HCT116 (cell line): ENCODE measurements around the gene CUX1.

Experiments used
- CTCF ChIP-seq, 3 experiments: fragments of 200-600 bp in 1 of 3; sonication (generic) in 1 of 3; IDR thresholded peaks in 2 of 3; conservative IDR thresholded peaks in 1 of 3; 2 replicates each; pipeline ENCODE4 v1.5.1; 2012 to 2017; ENCODE audit warnings: low read depth in 2 of 3, low read length in 2 of 3, antibody characterized with exemption in 1 of 3, borderline replicate concordance in 1 of 3, control low read depth in 1 of 3, mild to moderate bottlenecking in 1 of 3, mixed read lengths in 1 of 3, mixed run types in 1 of 3, moderate library complexity in 1 of 3; ENCODE audit not compliant: insufficient read depth in 1 of 3
- EZH2 ChIP-seq: fragments of 200-600 bp; sonication (generic); IDR thresholded peaks from 2 replicates; pipeline ENCODE4 v1.6.1; 2017; ENCODE audit warnings: antibody characterized with exemption, mixed run types
- MAX ChIP-seq: IDR thresholded peaks from 2 replicates; pipeline ENCODE4 v1.6.1; 2012
- POLR2A ChIP-seq: IDR thresholded peaks from 2 replicates; pipeline ENCODE4 v1.7.0; 2011; ENCODE audit warnings: borderline replicate concordance; ENCODE audit not compliant: insufficient read depth, insufficient read length; ENCODE audit errors: extremely low read depth
- RAD21 ChIP-seq: IDR thresholded peaks from 2 replicates; pipeline ENCODE4 v1.6.1; 2012; ENCODE audit warnings: low read depth, mild to moderate bottlenecking
- TCF7L2 ChIP-seq: IDR thresholded peaks from 2 replicates; pipeline ENCODE4 v1.7.0; 2011; ENCODE audit warnings: borderline replicate concordance, inconsistent platforms; ENCODE audit not compliant: insufficient read depth, insufficient read length; ENCODE audit errors: extremely low read depth
- YY1 ChIP-seq: IDR thresholded peaks from 2 replicates; pipeline ENCODE4 v1.6.1; 2011; ENCODE audit warnings: low read length, low read depth, moderate library complexity, mild to moderate bottlenecking; ENCODE audit not compliant: insufficient replicate concordance; ENCODE audit errors: extremely low read depth

- no peak for TF ChIP-seq CTCF (IDR thresholded peaks at IDR 0.05 in 2 of 3, conservative IDR thresholded peaks at IDR 0.05 in 1 of 3; ENCODE audit: borderline replicate concordance in 1 of 3, insufficient read depth in 1 of 3, low read depth in 2 of 3, low read length in 2 of 3)
- TF ChIP-seq YY1, result no peak
- TF ChIP-seq MAX, result no peak
- TF ChIP-seq RAD21, result no peak
- TF ChIP-seq POLR2A, result no peak
- no peak for TF ChIP-seq TCF7L2
- no peak for TF ChIP-seq EZH2
Measured at GRCh38 chr7:102221961-102222360, 404.5 kb downstream of the CUX1 start.
